GM21737 (cell line): ENCODE measurements around the gene TM4SF18.
"Not testable (repeated sequence)": the region's sequence is repeated elsewhere in the genome, so short reads cannot be mapped to it uniquely, and the experiment has no call there.

Experiments used
- ATAC-seq: cut with Tn5 transposase; IDR thresholded peaks from one replicate; pipeline ENCODE4 v1.9.1; 2021; ENCODE audit warnings: mild to moderate bottlenecking, moderate library complexity; ENCODE audit not compliant: unreplicated experiment

TM4SF18 gene

DNA sequence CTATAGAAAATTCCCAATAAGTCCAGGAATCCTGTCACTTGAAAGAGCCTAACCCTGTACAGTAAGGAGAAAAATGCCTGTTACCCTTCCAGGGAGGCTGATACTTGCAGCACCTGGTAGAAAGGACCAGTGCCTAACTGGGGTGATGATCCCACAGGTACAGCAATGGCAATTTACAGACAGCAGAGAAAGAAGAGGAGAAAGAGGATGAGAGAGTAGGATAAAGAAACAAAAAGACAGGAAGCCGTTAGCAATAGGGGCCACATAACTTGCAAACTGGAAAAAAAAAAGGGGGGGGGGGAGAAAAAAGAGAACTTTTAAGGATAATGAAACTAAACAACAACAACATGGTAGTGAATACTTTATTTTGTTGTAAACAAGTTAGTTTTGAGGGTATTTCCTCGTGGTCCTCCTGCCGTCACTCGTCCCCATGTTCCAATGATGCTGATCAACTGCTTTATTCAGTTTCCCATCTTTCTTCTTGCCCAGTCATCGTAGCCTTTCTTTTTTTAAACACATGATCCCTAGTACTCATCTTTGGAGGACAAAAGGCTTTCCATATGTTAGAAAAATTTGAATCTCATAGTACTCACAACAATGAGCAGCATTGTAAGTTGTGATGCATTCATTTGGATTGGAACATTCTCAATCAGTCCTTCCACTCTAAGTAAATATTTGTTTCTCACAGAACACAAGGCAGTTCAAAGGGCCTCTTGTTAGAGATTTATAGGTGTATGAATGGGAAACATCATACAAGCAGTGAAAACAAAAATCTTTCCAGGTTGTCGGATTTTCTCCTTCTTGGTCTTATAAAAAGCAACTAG, 35.5 kb upstream of the TM4SF18 start:
- ATAC-seq, result no peak

DNA sequence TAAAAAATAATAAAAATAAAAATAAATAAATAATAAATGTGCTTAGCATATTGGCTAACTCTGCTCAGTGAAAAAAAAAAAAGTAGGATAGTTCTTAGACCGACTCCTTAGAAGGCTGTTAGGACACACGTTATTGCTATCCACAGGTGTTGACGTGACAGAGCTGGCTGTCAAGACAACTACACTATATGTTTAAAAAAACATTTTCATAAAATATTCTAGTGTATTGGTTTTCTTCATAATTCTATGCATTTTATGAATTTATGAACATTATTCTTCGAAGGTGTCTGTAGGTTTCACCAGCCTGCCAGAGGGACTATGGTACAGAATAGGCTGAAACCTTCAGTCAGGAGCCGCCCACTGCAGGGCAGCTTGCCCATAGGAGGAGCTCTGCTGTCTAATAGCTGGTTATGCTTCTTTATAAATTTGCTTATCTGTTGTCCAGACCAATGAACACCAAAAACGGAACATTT, 34.8 kb upstream of the TM4SF18 start:
- no peak for ATAC-seq

DNA sequence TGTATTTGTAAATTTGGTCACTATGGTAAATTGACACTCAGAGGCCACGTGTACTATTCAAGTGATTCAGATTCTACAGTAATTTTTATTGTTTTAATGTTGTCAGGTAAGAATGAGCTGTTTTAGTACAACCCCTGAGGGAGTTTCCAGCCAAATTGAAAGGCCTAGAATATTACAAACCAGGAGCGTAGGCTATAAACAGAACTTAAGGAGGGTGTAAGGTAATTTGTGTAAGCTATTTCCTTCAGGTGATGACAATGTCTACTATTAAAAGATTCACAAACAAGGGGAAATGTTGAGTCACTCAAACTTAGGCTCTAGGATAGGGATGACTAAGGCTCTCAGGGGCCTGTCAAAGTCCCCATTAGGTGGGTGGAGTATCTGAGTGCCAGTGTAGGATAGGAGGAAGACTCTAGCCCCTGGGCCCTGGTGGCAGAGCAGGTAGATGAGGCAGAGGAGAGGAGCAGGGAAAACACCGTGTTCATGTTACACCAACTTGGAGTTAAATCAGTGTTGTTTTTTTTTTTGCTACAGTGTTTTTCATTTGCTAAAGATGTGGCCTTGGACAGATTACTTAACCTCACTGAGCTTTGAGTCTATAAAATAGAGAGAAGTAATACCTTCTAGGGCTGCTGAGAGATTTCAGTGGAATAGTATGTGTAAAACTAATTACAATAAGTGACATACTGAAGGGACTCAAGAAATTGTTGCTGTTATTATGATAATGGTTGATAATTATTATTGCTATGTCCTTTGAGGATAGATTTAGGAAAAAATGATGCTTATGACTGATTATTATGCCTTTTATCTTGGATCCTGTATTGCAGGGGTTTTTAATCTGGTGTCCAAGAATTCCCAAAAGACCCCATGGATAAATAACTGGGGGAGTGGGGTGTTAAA, 33.8 kb upstream of the TM4SF18 start:
- ATAC-seq, result no peak

DNA sequence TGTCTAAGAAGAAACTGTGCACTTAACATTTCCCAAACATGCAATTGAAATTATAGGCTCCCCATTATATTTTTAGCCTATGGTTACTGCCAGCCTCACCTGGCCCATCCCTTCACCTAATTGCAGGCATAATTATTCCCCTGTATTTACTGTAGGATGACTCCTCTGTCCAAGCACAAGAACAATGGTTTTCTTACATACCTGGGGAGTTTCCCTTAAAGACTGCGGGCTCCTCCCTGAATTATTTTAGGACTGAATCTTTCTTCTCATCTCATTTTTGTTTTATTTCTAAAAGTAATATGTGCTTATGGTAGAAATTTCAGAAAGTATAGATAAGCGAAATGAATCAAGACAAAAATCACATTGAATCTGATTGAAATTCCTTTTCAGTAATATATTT, 32.6 kb upstream of the TM4SF18 start:
- no peak for ATAC-seq

DNA sequence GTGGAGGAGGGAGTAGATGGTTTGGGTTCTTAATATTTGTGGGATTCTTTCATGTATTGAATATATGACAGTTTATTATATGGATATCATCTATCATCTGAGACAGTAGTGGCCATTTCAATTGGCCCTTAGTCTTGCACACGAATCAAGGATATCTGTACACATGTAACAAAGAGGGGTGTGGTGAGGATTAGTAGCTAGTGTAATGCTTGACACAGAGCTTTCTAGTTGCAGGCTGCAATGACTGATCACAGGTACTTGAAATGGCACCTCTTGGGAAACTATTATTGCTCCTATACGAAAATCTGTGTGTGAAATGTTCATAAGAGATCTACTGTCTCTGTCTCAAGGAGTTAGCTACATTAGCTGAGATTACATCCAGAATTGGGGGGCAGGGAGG, 31.2 kb upstream of the TM4SF18 start:
- no peak for ATAC-seq

DNA sequence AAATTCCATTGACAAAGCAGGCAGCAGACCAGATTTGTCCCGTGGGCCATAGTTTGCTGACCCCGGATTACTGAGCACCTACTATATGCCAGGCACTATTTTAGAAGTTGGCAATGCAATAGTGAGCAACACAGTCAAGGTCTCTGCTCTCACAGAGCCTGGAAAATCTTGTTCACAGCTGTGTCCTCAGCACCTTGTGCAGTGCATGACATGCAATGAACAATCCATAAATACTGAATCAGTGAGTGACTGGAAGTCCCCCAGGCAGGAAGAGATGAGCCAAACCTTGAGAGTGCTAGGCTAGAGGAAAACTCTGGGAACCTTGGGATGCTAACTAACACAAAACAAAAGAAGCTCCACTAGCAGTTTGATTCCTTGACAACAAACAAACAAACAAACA, 29.6 kb upstream of the TM4SF18 start:
- ATAC-seq, result no peak

DNA sequence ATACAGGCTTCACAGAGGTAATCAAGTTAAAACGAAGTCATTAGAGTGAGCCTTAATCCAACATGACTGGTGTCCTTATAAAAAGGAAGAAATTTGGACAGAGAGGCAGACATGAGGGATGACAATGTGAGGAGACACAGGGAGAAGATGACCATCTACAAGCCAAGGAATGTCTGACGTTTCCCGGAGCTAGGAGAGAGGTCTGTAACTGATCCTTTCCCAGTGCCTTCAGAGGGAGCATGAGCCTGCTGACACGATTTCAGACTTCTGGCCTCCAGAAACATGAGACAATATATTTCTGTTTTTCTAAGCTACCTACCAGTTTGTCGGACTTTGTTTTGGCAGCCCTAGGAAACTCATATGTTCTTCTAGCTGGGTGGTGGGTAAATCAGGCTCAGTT, 28.9 kb upstream of the TM4SF18 start:
- no peak for ATAC-seq

DNA sequence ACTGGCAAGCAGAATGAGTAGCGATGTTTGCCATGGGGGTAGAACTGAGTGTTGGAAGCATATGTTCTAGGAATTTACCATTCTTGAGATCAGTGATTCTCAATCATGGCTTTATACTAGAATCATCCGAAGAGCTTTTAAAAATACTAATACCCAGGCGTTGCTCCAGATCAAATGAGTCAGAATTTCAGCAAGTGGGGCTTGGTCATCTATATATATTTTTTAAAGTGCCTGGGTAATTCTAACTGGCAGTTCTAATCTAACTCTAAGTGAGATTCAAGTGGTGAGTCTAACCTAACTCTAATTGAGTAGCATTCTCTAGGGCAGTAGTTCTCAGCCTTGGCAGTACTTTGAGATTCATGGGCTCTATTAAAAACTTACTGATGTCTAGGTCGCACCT, 23.2 kb upstream of the TM4SF18 start:
- no peak for ATAC-seq

DNA sequence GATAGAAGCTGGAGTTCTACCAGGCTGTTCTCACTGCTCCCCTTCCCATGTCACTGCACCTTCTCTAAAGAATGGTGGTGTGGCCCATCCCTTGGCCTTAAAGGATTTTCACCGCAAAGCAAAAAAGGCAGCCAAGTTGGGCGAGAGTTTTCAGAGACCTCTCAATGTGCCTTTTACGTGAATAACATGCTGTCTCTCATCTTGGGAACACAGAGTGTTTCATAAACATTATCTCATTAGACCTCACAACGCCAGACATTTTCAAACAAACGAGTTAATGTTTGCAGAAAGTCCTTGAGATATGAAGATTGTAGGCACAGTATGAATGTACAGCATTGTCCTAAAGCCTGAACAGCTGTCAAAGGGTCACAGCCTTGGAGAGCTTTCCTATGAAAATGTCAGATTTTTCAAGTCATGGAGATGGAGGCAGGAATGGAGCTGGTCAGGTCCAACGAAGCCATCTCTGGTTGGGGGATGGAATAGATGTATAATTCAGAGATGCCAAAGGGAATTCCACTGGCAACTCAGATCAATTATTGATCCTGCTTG, 22.7 kb upstream of the TM4SF18 start:
- no peak for ATAC-seq

DNA sequence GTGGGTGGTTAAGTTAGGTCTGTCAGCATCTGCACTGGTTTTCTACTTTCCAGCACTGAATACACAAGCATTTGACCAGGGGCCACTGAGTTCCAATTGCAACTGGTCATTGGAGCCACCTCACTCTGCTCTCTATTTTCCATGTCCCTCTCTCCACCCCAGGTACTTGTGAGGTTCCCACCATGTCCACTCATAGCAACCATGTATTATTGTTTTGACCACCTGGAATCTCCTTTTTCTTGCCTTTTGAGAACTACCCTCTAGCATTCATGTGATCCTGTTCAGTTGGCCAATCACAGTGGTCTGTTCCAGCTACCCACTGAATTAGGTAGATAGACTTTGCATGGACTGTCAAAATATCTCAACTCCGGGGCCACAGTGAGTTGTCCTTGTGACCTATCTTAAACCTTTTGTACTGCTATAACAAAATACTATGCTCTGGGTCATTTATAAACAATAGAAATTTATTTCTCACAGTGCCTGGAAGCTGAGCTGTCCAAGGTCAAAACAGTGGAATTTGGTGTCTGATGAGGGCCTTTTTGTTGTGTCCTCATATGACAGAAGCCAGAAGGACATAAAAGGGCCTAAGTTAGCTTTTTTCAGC, 20.2 kb upstream of the TM4SF18 start:
- no peak for ATAC-seq

DNA sequence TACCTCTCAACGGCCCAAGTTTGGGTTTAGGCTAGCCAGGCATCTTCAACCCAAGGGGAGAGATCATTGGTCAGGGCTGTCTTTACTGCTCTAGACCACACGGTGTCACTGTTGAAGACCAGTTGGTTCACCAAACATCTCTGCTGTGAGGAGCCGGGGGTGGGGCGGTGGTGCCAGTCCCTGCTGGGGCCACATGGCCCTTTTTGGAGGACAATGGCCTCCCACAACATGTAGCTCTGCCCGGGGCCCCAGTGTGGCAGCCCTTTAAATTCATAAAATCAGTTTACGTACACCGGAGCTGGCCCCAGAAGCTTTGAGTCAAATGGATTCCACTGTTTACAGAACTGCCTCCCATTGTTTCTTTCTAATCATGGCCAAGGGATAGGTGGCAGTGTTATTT, 19.1 kb upstream of the TM4SF18 start:
- peak; percentile 88 for ATAC-seq

DNA sequence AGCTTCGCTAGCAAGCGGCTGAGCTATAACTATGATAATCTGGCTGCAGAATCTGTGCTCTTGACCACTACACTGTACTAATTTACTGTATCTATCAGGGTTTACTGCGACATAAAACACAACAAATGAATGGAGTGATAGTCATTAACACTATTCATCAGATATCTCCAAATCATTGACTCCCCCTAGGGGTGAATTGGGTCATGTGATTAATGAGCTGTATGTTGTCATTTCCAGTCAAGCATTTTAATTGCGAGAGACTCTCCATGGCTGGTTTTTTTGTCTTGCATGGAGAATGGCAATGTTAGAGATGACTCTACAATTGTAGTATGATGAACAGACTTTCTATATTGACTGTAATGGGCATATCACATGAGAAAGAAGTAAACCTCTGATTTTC, 10.5 kb upstream of the TM4SF18 start:
- no peak for ATAC-seq

DNA sequence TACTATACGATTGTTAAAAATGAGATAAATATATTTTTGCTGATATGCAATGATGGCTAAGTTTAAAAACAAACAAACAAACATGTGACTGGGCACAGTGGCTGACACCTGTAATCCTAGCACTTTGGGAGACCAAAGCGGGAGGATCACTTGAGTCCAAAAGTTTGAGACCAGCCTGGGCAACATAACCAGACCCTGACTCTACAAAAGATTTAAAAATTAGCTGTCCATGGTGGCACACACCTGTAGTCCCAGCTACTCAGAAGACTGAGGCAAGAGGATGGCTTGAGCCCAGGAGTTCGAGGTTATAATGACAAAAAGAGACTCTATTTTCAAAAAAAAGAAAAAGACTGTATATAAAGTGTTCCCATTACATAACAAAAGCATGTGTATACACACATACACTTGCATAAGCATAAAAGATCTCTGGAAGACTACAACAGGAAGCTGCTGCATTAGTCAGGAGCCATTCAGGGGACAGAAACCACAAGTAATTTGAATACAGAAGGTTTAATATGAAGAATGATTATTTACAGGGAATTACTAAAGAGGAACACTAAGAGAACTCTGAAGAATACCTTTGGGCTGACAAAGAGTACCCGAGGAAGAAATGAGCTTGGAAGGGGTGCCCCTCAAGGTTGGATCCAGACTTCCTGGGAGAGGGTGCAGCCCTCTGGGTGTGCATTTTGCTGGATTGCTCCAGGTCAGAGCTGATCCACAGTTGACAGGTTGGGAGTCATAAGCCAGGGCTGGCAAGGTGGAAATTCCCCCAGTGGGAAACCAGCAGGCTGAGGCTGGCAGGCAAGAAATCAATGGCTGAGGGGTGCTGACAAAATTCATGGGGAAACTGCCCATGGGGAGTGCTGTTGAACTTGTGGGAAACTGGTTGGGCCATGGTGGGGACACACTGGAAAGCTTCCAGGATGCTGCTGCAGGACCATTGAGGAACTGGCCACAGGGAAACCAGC, 9.3 kb upstream of the TM4SF18 start:
- no peak for ATAC-seq

DNA sequence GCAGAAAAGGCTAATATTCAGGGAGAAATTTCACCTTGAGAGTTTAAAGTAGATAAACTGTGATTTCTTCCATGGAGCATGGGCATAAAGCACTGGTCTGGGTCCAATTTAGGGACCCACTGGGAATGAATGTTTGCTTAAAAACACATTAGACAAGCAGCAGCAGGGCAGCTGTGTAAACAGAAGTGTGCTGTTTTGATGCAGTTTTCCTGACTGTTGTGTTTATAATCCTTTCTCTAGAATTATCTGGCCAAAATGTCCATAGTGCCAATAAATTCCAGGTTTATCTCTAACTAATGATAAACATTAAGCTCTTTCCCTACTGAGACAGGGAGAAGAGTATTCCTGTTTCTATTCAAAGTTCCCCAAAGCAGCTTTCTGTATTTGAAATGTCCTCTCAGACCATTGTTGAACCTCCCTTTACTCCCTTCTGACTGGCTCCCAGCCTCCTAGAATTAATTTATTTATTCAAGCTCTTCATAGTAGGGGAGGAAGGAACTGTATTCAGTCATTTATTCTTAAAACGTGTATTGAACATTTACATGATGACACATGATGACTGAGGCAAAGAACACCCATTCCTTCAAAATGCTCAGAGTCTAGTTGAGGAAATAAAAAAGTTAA, 7.0 kb upstream of the TM4SF18 start:
- no peak for ATAC-seq

DNA sequence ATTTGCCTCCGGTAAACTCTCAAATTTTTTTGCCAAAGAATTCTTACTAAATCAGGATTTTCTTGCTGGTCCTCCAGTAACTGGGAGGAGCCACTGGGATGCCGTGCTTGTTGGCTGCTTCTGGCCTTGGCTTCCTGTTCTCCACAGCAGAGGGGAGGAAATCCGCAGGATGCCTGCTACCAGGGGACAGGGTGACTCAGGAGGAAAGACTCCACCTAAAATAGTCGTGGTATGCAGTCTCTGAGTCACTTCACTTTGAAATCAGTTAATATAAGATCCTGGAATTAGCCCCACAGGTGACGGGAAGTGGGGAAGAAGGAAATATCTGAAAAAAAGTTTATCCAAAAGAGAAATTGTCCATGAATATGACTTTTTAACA, 6.5 kb upstream of the TM4SF18 start:
- no peak for ATAC-seq

DNA sequence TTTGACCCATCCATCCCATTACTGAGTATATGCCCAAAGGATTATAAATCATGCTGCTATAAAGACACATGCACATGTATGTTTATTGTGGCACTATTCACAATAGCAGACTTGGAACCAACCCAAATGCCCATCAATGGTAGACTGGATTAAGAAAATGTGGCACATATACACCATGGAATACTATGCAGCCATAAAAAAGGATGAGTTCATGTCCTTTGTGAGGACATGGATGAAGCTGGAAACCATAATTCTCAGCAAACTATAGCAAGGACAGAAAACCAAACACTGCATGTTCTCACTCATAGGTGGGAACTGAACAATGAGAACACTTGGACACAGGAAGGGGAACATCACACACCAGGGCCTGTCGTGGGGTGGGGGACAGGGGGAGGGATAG, 4.0 kb upstream of the TM4SF18 start:
- ATAC-seq, result not testable (repeated sequence)

DNA sequence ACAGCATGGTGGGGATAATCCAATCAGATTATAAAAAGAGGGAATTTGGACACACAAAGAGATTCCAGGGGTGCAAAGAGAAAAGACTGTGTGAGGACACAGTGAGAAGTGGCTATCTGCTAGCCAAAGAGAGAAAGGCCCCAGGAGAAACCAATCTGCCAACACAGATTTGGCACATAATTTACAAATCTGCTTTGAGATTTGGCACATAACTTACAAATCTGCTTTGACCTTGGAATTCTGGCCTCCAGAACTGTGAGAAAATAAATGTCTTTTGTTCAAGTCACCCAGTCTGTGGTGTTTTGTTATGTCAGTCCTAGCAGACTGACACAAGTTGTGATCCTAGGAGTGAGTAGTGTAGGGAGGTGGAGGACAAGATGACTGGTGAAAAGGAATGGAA, 3.5 kb upstream of the TM4SF18 start:
- ATAC-seq, result no peak

DNA sequence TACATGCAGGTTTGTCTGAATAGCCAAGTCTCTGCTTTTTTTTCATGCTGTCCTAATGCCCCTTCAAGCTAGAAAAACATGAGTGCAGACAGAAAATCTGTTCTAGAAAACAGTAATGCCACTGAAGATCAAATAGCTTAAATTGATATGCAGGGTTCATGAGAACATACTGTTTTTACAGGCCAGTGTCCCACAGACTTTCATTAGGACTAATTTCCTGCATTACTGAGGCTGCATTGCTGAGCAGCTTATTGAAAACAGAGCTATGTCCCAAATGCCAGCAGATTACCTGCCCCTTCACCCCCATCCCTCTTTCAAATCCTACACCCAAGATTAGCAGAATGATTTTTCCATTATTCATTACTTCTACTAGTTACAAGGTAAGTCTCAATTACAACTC, 665 bp downstream of the TM4SF18 start:
- ATAC-seq, result no peak

DNA sequence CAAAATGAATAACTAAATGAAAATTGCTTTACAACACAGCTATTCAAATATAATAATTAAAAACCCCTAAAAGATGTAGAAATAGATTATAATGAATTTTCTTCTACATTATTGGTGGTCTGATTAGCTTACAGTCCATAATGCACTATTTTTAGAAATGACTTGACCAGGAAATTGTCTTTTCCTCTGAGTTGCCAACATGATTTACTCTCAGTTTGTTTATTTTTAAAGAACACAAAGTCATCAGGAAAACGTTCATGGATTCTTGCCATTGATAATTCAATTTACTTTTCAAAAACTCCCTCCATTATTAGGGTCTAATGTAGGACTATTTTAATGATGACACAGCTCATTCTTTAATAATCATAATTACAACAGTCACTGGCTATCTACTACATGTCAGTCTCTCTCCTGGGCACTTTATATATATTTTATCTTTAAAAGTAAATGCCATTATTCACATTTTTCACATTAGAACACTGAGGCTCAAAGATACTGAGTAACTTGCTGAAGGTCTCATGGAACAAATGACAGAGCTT, 1.1 kb downstream of the TM4SF18 start:
- ATAC-seq, result no peak
